Left ventricle myocardium inferior (tissue), 1 donor: ENCODE measurements around the gene SEMA4C. TPM values are rescaled to one million over a fixed set of nuclear protein-coding genes. Genes with fewer than 3 reads are reported as not detected.

ENCODE experiments used
- DNase-seq: peaks from one replicate; pipeline ENCODE4 v3.0.0-alpha.2; 2020
- H3K27ac ChIP-seq: fragments of 200-600 bp; replicated peaks from 2 replicates; pipeline ENCODE4 v1.8.0; 2021
- H3K27me3 ChIP-seq: fragments of 200-600 bp; 2 replicates; pipeline ENCODE4 v1.8.0; 2021; ENCODE audit warnings: low read depth
- H3K36me3 ChIP-seq: fragments of 200-600 bp; 2 replicates; pipeline ENCODE4 v1.8.0; 2021
- H3K4me1 ChIP-seq: fragments of 200-600 bp; 2 replicates; pipeline ENCODE4 v1.8.0; 2021
- H3K4me3 ChIP-seq: fragments of 200-600 bp; 2 replicates; pipeline ENCODE4 v1.8.0; 2021; ENCODE audit warnings: mild to moderate bottlenecking, moderate library complexity
- H3K9me3 ChIP-seq: fragments of 200-600 bp; replicated peaks from 2 replicates; pipeline ENCODE4 v1.8.0; 2021
- intact Hi-C: fragments of 100-400 bp; cut with micrococcal nuclease; formaldehyde crosslinking; loops from one replicate; pipeline ENCODE4 v1.11.0; 2022
- total RNA-seq: library from RNA; stranded (reverse); fragmentation: NEBNext Ultra II Directional; extraction: Animal tissue kit (Norgen Biotek cat#: 25700); gene quantifications from one replicate; pipeline ENCODE4 v1.2.1, GENCODE V29; 2021
- TF ChIP-seq, protein P1 (sequence below): fragments of 200-600 bp; IDR thresholded peaks from 2 replicates; pipeline ENCODE4 v1.8.0; 2021; ENCODE audit warnings: antibody characterized with exemption, mild to moderate bottlenecking, borderline replicate concordance
- donor health status: DM: no; HTN: yes; CAD: no; lungs with severe emphysema.

Gene SEMA4C
- total RNA-seq, 1 donor from 2014 or later, result 16.6 TPM

DNA sequence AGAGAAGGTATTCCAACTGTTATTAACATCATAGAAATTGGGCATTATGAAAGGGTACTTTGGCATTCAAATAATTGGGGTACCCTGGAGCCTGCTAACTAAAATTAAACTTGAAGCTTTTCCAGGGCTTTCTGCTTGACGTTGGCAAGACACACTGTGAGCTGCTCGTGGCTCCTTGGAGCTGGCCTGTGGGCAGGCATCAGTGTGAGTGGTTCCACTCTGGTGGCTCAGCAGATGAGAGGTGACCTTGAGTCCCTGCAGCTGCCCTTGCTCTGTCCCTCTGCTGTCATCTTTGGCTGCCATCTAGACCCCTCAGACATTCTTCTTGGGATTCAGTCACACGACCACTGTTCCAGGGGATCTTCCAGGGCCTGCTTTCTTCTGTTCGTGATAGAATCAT is 47.1 kb downstream of the SEMA4C start:
- no peaks in the 10 kb centered on the region for H3K9me3 ChIP-seq
- peaks cover 69% of the 10 kb centered on the region for H3K4me1 ChIP-seq
- TF ChIP-seq, protein P1, sequence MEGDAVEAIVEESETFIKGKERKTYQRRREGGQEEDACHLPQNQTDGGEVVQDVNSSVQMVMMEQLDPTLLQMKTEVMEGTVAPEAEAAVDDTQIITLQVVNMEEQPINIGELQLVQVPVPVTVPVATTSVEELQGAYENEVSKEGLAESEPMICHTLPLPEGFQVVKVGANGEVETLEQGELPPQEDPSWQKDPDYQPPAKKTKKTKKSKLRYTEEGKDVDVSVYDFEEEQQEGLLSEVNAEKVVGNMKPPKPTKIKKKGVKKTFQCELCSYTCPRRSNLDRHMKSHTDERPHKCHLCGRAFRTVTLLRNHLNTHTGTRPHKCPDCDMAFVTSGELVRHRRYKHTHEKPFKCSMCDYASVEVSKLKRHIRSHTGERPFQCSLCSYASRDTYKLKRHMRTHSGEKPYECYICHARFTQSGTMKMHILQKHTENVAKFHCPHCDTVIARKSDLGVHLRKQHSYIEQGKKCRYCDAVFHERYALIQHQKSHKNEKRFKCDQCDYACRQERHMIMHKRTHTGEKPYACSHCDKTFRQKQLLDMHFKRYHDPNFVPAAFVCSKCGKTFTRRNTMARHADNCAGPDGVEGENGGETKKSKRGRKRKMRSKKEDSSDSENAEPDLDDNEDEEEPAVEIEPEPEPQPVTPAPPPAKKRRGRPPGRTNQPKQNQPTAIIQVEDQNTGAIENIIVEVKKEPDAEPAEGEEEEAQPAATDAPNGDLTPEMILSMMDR, result no peak
- intact Hi-C loops, result no loop called here
- no peak overlapping the region for H3K4me3 ChIP-seq
- H3K36me3 ChIP-seq, result peaks cover 52% of the 10 kb centered on the region
- no peaks in the 10 kb centered on the region for H3K27me3 ChIP-seq
- peak overlapping the region; percentile 34 for H3K27ac ChIP-seq
- DNase-seq, result no peak

DNA sequence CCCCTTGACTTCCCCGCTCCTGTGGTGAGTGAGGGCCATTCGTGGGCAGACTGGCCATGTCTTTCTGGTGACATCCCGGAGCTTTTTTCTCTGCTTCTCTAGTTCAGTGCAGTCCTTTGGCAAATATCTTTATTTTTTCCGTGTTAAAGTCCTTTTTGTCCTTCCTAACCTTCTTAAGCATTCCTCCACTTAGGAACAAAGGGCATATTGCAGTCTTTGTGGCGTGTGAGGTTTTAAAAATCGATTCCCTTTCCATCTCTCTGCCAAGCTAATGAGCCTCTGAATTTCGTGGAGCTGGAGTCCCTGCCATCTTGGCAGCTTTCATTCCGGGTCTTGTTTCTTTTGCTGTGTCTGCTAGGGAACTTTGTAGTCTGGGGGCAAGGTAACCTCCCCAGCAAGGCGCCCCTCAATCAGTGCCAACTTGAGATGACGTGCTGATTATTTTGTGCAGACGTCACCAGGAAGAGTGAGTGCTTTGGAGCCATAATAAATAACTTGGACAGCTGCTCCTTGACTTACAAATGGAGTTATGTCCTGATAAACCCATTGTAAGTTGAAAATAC is 48.7 kb downstream of the SEMA4C start:
- TF ChIP-seq, protein P1, result no peak
- no peak for DNase-seq
- no peak overlapping the region for H3K4me3 ChIP-seq
- no peak overlapping the region for H3K27ac ChIP-seq
- H3K27me3 ChIP-seq, result no peaks in the 10 kb centered on the region
- peaks cover 78% of the 10 kb centered on the region for H3K4me1 ChIP-seq
- no peaks in the 10 kb centered on the region for H3K9me3 ChIP-seq
- H3K36me3 ChIP-seq, result peaks cover 36% of the 10 kb centered on the region
- intact Hi-C loops, result no loop called here

DNA sequence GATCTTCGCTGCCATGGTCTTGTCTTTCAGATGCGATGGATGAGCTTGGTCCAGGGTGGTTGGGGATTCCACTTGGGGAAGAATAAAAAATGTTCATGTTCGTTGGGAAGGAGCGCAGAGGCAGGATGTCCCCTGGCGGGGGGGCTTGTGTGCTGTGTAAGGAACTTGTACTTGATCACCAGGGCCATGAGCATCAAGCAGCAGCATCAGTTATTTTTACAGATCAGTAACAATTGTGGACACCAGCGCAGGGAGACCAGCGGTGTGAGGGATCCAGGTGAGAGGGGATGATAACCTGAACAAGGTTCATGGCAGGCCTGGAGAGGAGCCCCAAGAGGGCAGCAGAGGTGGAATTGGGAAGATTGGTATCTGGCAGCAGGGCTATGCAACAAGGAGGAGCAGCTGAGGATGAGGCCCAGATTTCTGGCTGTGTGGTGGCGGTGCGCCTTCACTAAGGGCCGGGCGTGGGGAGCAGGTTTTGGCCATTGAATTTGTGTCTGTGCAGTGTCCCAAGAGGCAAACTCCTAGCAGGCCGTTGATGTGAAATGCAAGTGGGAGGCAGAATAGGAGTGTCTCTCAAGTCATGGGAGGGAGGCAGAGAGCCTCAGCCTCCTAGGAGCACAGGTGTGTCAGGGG is 49.9 kb downstream of the SEMA4C start:
- DNase-seq, result no peak
- Histone ChIP-seq H3K27me3 (no peaks in the 10 kb centered on the region), H3K27ac (peak overlapping the region; percentile 60), H3K36me3 (peaks cover 24% of the 10 kb centered on the region), H3K4me1 (peaks cover 84% of the 10 kb centered on the region), H3K9me3 (no peaks in the 10 kb centered on the region), H3K4me3 (peak overlapping the region; percentile 90)
- TF ChIP-seq, protein P1, result no peak
- intact Hi-C loops, result no loop called here

DNA sequence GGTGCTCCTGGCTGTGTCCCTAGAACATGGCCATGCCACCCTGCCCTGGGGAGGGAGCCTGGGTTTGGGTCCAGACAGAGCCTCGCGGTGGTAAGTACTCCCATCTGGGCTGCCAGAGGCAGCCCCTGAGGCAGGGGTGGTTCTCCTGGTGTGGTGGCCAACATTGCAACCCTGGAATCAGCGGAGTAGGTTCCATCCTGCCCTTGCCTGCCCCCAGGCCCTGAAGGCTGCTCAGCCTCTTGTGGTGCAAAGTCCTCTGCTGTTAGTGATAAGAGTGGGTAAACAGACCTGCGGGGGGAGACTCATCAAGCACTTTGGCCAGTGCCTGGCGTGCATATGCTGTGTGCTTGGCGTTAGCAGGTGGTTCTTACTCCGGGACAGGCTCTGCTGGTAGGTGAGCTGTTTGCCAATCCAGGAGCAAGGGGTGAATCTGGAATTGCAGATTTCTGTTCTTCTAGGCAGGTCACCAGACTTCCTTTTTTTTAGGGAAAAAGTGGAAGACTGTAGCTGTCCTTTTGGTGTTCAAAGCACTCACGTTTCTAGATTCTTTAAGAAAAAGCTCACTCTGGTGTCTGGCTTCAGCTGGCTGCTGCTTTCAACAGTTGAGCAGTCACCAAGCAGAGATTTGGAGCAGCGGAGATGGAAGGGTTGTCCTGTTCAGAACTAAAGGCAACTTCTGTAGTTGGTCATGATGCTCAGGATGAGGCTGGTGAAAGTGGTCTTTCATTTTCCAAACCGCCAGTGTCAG is 50.6 kb downstream of the SEMA4C start:
- TF ChIP-seq, protein P1, result no peak
- H3K27me3 ChIP-seq, result no peaks in the 10 kb centered on the region
- H3K9me3 ChIP-seq, result no peaks in the 10 kb centered on the region
- H3K36me3 ChIP-seq, result peaks cover 18% of the 10 kb centered on the region
- peak overlapping the region; percentile 60 for H3K27ac ChIP-seq
- intact Hi-C loops, result no loop called here
- H3K4me1 ChIP-seq, result peaks cover 80% of the 10 kb centered on the region
- DNase-seq, result peak; percentile 51
- peak overlapping the region; percentile 90 for H3K4me3 ChIP-seq

DNA sequence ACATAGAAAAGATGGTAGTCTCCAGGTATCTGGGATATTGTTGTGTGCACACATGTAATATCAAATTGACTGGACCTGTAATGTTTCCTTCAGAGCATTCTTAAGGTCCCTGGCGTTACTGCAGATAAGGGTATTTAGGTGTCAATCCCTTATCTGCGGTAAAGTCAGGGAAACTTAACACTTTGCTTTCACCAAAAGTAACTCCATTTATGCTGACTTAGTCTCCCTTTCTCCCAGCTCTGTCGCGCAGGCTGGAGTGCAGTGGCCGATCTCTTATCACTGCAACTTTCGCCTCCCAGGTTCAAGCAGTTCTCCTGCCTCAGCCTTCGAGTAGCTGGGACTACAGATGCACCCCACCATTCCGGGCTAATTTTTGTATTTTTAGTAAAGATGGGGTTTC is 52.0 kb downstream of the SEMA4C start:
- intact Hi-C loops, result no loop called here
- H3K27me3 ChIP-seq, result no peaks in the 10 kb centered on the region
- H3K9me3 ChIP-seq, result no peaks in the 10 kb centered on the region
- DNase-seq, result no peak
- H3K4me3 ChIP-seq, result peak overlapping the region; percentile 90
- H3K27ac ChIP-seq, result no peak overlapping the region
- peaks cover 10% of the 10 kb centered on the region for H3K36me3 ChIP-seq
- H3K4me1 ChIP-seq, result peaks cover 76% of the 10 kb centered on the region
- TF ChIP-seq, protein P1, result no peak
